ENCODE data around the gene PCBP3.

PCBP3 gene

GRCh38 chr21:45631540-45631939 is 12.0 kb upstream of the PCBP3 start:
- in situ Hi-C loops (cut with HindIII; ENCODE audit: low sequenced_read_pairs) = no loop called here
- no peak for DNase-seq (ENCODE audit: low read depth)
- no peak overlapping the region for H3K4me3 ChIP-seq (ENCODE audit: low read depth, low read length)
- TF ChIP-seq CTCF (IDR thresholded peaks at IDR 0.05; ENCODE audit: low read depth, low read length, missing control alignments) = no peak

GRCh38 chr21:45632160-45632559 is 11.4 kb upstream of the PCBP3 start:
- H3K4me3 ChIP-seq (ENCODE audit: low read depth, low read length) = no peak overlapping the region
- DNase-seq (ENCODE audit: low read depth) = no peak
- in situ Hi-C loops (cut with HindIII; ENCODE audit: low sequenced_read_pairs) = no loop called here
- TF ChIP-seq CTCF (IDR thresholded peaks at IDR 0.05; ENCODE audit: low read depth, low read length, missing control alignments) = no peak

- TF ChIP-seq CTCF (IDR thresholded peaks at IDR 0.05; ENCODE audit: low read depth, low read length, missing control alignments) = no peak
- H3K4me3 ChIP-seq (ENCODE audit: low read depth, low read length) = no peak overlapping the region
- in situ Hi-C loops (cut with HindIII; ENCODE audit: low sequenced_read_pairs) = no loop called here
- no peak for DNase-seq (ENCODE audit: low read depth)
Observed at GRCh38 chr21:45632637-45633251, 10.8 kb upstream of the PCBP3 start.

GRCh38 chr21:45634511-45635183 is 8.9 kb upstream of the PCBP3 start:
- no peak for DNase-seq (ENCODE audit: low read depth)
- in situ Hi-C loops (cut with HindIII; ENCODE audit: low sequenced_read_pairs) = no loop called here
- H3K4me3 ChIP-seq (ENCODE audit: low read depth, low read length) = no peak overlapping the region
- TF ChIP-seq CTCF (IDR thresholded peaks at IDR 0.05; ENCODE audit: low read depth, low read length, missing control alignments) = no peak

DNA sequence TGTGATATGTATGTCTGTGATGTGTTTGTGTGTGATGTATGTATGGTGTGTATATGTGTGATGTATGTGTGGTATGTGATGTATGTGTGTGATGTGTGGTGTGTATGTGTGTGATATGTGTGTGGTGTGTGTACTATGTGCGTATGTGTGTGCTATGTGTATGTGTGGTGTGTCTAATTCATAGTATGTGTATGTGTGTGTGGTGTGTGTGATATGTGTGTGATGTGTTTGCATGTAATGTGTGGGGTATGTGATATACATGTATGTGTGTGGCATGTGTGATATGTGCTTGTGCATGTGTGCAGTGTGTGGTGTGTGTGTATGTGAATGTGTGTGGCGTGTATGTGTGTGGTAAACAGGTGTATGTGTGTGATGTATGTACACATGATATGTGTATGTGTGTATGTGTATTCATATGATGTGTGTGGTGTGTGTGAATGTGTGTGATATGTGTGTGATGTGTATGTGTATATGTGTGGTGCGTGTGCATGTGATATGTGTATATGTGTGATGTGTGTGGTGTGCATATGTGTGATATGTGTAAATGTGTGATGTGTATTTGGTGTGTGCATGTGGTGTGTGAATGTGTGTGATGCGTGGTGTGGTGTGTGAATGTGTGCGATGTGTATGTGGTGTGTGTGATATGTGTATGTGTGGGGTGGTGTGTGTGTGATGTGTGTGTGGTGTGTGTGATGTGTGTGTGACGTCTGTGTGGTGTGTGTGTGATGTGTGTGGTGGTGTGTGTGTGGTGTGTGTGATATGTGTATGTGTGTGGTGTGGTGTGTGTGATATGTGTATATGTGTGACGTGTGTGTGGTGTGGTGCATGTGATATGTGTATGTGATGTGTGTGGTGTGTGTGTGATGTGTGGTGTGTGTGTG is 8.0 kb upstream of the PCBP3 start:
- in situ Hi-C loops (cut with HindIII; ENCODE audit: low sequenced_read_pairs) = no loop called here
- no peak for TF ChIP-seq CTCF (IDR thresholded peaks at IDR 0.05; ENCODE audit: low read depth, low read length, missing control alignments)
- DNase-seq (ENCODE audit: low read depth) = no peak
- no peak overlapping the region for H3K4me3 ChIP-seq (ENCODE audit: low read depth, low read length)

DNA sequence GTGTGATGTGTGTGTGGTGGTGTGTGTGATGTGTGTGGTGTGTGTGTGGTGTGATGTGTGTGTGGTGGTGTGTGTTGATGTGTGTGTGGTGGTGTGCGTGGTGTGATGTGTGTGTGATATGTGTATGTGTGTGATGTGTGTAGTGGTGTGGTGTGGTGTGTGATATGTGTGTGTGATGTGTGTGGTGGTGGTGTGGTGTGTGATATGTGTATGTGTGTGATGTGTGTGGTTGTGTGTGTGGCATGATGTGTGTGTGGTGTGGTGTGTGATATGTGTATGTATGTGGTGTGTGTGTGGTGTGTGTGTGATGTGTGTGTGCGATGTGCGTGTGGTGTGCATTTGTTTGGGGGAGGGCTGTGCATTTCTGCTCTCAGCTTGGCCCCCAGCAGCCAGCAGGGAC is 7.1 kb upstream of the PCBP3 start:
- TF ChIP-seq CTCF (IDR thresholded peaks at IDR 0.05; ENCODE audit: low read depth, low read length, missing control alignments) = no peak
- H3K4me3 ChIP-seq (ENCODE audit: low read depth, low read length) = no peak overlapping the region
- in situ Hi-C loops (cut with HindIII; ENCODE audit: low sequenced_read_pairs) = no loop called here
- no peak for DNase-seq (ENCODE audit: low read depth)

All from astrocyte of the cerebellum (primary cell).